ENCODE data around the gene NFYC. TPM values are rescaled to one million over a fixed set of nuclear protein-coding genes. Genes with fewer than 3 reads are reported as not detected.
A peak's percentile ranks its signal among the peaks of the same experiment; 100 is the strongest.

NFYC gene
- polyA plus RNA-seq, 10 donors, result 49.9 to 67.8 (median 57.0) TPM

- DNase-seq, result no peak
These were observed 85.9 kb downstream of the NFYC start for GRCh38 chr1:40777224-40777970.

GRCh38 chr1:40780678-40781607 is 89.4 kb downstream of the NFYC start:
- DNase-seq, result no peak

GRCh38 chr1:40781608-40781971 is 90.1 kb downstream of the NFYC start:
- DNase-seq, result no peak

- peak in 1 of 3 donors; percentile 42 for DNase-seq
These were observed 91.0 kb downstream of the NFYC start for GRCh38 chr1:40782371-40782956.

GRCh38 chr1:40783001-40783905 is 91.7 kb downstream of the NFYC start, which contains the start of gene KCNQ4:
Gene KCNQ4, plus strand, starts transcription at chr1:40783787. Its CDS starts 307 bp downstream, at chr1:40784094.
- peak in 2 of 3 donors; percentile 44 to 69 for DNase-seq

GRCh38 chr1:40784141-40784770 is 92.8 kb downstream of the NFYC start:
- no peak for DNase-seq

- DNase-seq, result no peak
These were observed 93.3 kb downstream of the NFYC start for GRCh38 chr1:40784771-40785151.

GRCh38 chr1:40785446-40785845 is 93.9 kb downstream of the NFYC start:
- no peak for DNase-seq

GRCh38 chr1:40786171-40786994 is 94.9 kb downstream of the NFYC start:
- no peak for DNase-seq

- DNase-seq, result no peak
These were observed 95.6 kb downstream of the NFYC start for GRCh38 chr1:40786995-40787705.

- no peak for DNase-seq
These were observed 96.4 kb downstream of the NFYC start for GRCh38 chr1:40787737-40788560.

- no peak for DNase-seq
These were observed 97.2 kb downstream of the NFYC start for GRCh38 chr1:40788561-40789341.

- no peak for DNase-seq
These were observed 97.8 kb downstream of the NFYC start for GRCh38 chr1:40789342-40789598.

- no peak for DNase-seq
These were observed 98.3 kb downstream of the NFYC start for GRCh38 chr1:40789661-40790430.

GRCh38 chr1:40792036-40792435 is 100.5 kb downstream of the NFYC start:
- no peak for DNase-seq

GRCh38 chr1:40793617-40794016 is 102.1 kb downstream of the NFYC start:
- DNase-seq, result no peak

- DNase-seq, result no peak
These were observed 102.5 kb downstream of the NFYC start for GRCh38 chr1:40794048-40794447.
